ENCODE measurements around the gene CYP4B1. TPM values are rescaled to one million over a fixed set of nuclear protein-coding genes. Genes with fewer than 3 reads are reported as not detected.
"Not testable (repeated sequence)": the region's sequence is repeated elsewhere in the genome, so short reads cannot be mapped to it uniquely, and the experiment has no call there.

The CYP4B1 gene
- total and polyA plus RNA-seq, 8 donors: 0.25 to 5.8 (median 1.4) TPM; not detected in 1

DNA sequence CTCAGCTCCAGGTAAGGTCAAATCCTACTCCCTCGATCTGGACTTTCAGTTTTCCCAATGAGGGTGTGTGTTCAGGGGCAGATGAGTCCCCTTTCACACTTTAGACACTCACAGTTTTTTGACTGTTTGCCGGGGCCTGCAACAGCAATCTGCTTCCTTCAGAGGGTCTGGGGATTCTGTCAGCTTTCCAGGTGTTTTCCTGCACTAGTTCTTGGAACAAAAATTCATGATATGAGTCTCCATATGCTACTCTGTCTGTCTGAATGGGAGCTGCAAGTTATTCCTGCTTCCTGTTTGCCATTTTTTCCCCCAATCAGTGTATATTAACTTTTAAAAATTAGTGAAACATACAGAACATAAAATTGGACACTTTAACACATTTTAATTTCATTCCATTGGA is 24.3 kb downstream of the CYP4B1 start:
- 41 to 42% methylated on average over 2 of the region's 2 CpGs for WGBS, 2 donors
- DNase-seq (no peak), ATAC-seq (no peak), FAIRE-seq (no peak)
- no peaks in the 10 kb centered on the region for H3K9me3 ChIP-seq
- intact Hi-C loops (cut with DNase I): no loop called here
- no peaks in the 10 kb centered on the region for H3K4me1 ChIP-seq
- no peaks in the 10 kb centered on the region for H3K36me3 ChIP-seq
- no peak overlapping the region for H3K4me3 ChIP-seq
- TF ChIP-seq CTCF (IDR thresholded peaks at IDR 0.05): no peak
- H3K27ac ChIP-seq: no peak overlapping the region
- H3K27me3 ChIP-seq: no peaks in the 10 kb centered on the region

DNA sequence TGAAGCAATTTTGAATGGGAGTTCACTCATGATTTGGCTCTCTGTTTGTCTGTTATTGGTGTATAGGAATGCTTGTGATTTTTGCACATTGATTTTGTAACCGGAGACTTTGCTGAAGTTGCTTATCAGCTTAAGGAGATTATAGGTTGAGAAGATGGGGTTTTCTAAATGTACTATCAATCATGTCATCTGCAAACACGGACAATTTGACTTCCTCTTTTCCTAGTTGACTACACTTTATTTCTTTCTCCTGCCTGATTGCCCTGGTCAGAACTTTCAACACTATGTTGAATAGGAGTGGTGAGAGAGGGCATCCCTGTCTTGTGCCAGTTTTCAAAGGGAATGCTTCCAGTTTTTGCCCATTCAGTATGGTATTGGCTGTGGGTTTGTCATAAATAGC is 28.0 kb downstream of the CYP4B1 start:
- H3K27ac ChIP-seq; ATAC-seq; FAIRE-seq; intact Hi-C loops (cut with DNase I); H3K9me3 ChIP-seq; H3K4me3 ChIP-seq; H3K36me3 ChIP-seq; H3K4me1 ChIP-seq; DNase-seq; H3K27me3 ChIP-seq: not testable (repeated sequence)
- 39 to 40% methylated on average over 2 of the region's 2 CpGs for WGBS, 2 donors

GRCh38 chr1:46830665-46831322 is 31.9 kb downstream of the CYP4B1 start:
- no peak for DNase-seq
- no peak overlapping the region for H3K4me3 ChIP-seq
- H3K9me3 ChIP-seq: no peaks in the 10 kb centered on the region
- H3K27ac ChIP-seq: no peak overlapping the region
- 52 to 53% methylated on average over 10 of the region's 10 CpGs for WGBS, 2 donors
- H3K27me3 ChIP-seq: no peaks in the 10 kb centered on the region
- ATAC-seq: no peak
- H3K36me3 ChIP-seq: no peaks in the 10 kb centered on the region
- intact Hi-C loops (cut with DNase I): no loop called here
- no peak for TF ChIP-seq CTCF (IDR thresholded peaks at IDR 0.05)
- no peak for FAIRE-seq
- no peaks in the 10 kb centered on the region for H3K4me1 ChIP-seq

DNA sequence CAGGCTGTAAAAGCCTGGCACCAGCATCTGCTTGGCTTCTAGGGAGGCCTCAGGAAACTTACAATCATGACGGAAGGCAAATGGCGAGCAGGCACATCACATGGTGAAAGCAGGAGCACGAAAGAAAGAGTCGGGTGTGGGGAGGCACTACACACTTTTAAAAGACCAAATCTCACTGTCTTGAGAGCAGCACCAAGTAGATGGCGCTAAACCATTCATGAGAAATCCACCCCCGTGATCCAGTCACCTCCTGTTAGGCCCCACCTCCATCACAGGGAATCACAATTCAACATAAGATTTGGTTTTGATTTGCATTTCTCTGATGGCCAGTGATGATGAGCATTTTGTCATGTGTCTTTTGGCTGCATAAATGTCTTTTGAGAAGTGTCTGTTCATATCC is 36.6 kb downstream of the CYP4B1 start:
- H3K4me3 ChIP-seq; H3K9me3 ChIP-seq; ATAC-seq; FAIRE-seq; intact Hi-C loops (cut with DNase I); H3K27ac ChIP-seq; H3K27me3 ChIP-seq; H3K36me3 ChIP-seq; H3K4me1 ChIP-seq; DNase-seq: not testable (repeated sequence)
- 75 to 81% methylated on average over 6 of the region's 6 CpGs for WGBS, 2 donors

- H3K9me3 ChIP-seq; H3K4me1 ChIP-seq; intact Hi-C loops (cut with DNase I); H3K4me3 ChIP-seq; H3K36me3 ChIP-seq; H3K27ac ChIP-seq; H3K27me3 ChIP-seq; ATAC-seq; DNase-seq; FAIRE-seq: not testable (repeated sequence)
- 65 to 75% methylated on average over 9 of the region's 9 CpGs for WGBS, 2 donors
These were observed 47.5 kb downstream of the CYP4B1 start for GRCh38 chr1:46846386-46846785.

DNA sequence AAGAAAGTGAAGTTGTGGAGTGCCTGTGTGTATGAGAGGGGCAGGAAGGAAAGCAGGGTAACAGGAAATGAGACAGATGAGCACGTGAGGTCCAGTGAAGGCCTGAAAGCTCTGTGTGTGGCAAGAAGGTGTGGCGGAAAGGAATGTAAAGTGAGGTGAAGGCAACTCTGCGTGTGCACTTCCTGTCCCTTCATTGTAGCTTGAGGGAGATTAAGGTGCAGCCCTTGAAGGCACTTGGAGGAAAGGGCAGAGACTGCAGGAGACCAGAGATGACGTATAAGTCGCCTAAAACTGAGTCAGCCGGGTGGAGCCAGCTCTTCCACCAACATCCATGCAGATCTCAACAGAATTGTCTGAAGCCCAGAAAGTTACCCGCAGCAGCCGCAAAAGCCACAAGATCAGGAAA is 58.8 kb downstream of the CYP4B1 start:
- H3K4me3 ChIP-seq; FAIRE-seq; H3K27ac ChIP-seq; H3K4me1 ChIP-seq; H3K36me3 ChIP-seq; intact Hi-C loops (cut with DNase I); H3K27me3 ChIP-seq; DNase-seq; H3K9me3 ChIP-seq; ATAC-seq: not testable (repeated sequence)
- WGBS, 2 donors: 70 to 74% methylated on average over 8 of the region's 8 CpGs

DNA sequence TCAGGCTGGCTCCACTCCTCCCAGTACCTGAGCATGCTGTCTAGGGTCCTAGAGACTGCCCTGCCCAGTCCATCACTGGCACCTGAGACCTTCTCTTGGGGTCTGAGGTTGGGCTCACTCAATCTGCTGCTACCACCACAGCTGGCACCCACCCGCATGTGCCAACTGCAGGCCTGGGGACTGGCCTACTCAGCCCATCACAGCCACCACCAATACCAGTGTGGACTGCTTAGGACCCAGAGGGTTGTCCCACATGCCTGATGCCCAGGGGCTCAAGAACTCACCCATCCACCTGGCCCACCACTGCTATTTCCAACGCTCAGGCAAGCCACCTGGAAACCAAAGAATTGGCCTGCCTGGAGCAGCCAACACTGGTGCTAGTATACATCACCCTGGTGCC is 63.5 kb downstream of the CYP4B1 start:
- no peak for ATAC-seq

More for the DNA sequence above, 63.5 kb downstream of the CYP4B1 start:
- Histone ChIP-seq H3K27ac (no peak overlapping the region), H3K36me3 (no peaks in the 10 kb centered on the region), H3K27me3 (no peaks in the 10 kb centered on the region), H3K4me3 (no peak overlapping the region), H3K4me1 (no peaks in the 10 kb centered on the region), H3K9me3 (no peaks in the 10 kb centered on the region)
- intact Hi-C loops (cut with DNase I): no loop called here
- WGBS, 2 donors: 75 to 78% methylated on average over 2 of the region's 2 CpGs
- FAIRE-seq: no peak
- peak in 2 of 6 donors; percentile 3 to 18 for DNase-seq
- TF ChIP-seq CTCF (IDR thresholded peaks at IDR 0.05): no peak

Measured in pancreas (tissue), 10 donors.